Adrenal gland (tissue), 5 donors: ENCODE data around the gene PRXL2A.

ENCODE experiments used
- CTCF ChIP-seq, 6 experiments: fragments of 450-650 bp in 4 of 6; fragments of 200-600 bp in 2 of 6; sonication (generic) in 1 of 6; IDR thresholded peaks; 1 replicate in 5 of 6; 2 replicates in 1 of 6; pipeline versions ENCODE4 v1.5.1 to v1.8.0; 2016 to 2021; ENCODE audit warnings: antibody characterized with exemption in 6 of 6, mild to moderate bottlenecking in 2 of 6, moderate library complexity in 1 of 6
- POLR2A ChIP-seq, 2 donors: fragments of 450-650 bp; IDR thresholded peaks; one replicate each; pipeline ENCODE4 v1.6.1; 2017; ENCODE audit warnings: antibody characterized with exemption in 2 of 2, mild to moderate bottlenecking in 2 of 2, moderate library complexity in 1 of 2
- donor health status: DM: no; HTN: no; CAD: no.

GRCh38 chr10:80465839-80466590, 57.7 kb downstream of the PRXL2A start:
- no peak for TF ChIP-seq CTCF (IDR thresholded peaks at IDR 0.05)
- TF ChIP-seq POLR2A (IDR thresholded peaks at IDR 0.05), result no peak
